ENCODE measurements around the gene NCOA7.

DNA sequence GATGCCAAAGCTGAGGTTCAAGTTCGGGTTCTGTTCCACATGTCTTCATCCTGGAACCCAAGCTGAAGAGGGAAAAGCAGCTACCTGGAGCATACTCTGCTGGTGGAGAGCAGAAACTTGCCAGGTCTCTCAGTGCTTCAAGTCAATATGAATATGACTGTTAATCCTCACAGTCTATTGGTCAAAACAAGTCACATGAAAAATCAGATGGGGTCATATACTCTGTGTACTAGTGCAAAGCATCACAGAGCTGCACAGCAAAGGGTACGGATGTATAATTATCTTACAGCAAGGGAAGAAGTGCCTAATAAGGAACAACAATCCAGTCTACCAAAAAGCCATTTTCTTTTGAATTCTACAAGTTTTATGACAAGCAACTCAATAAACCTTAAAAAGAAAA is 11.6 kb downstream of the NCOA7 start:
- no peak for TF ChIP-seq TCF7L2 (IDR thresholded peaks at IDR 0.05; ENCODE audit: low read depth, low read length)
- TF ChIP-seq, protein P1, sequence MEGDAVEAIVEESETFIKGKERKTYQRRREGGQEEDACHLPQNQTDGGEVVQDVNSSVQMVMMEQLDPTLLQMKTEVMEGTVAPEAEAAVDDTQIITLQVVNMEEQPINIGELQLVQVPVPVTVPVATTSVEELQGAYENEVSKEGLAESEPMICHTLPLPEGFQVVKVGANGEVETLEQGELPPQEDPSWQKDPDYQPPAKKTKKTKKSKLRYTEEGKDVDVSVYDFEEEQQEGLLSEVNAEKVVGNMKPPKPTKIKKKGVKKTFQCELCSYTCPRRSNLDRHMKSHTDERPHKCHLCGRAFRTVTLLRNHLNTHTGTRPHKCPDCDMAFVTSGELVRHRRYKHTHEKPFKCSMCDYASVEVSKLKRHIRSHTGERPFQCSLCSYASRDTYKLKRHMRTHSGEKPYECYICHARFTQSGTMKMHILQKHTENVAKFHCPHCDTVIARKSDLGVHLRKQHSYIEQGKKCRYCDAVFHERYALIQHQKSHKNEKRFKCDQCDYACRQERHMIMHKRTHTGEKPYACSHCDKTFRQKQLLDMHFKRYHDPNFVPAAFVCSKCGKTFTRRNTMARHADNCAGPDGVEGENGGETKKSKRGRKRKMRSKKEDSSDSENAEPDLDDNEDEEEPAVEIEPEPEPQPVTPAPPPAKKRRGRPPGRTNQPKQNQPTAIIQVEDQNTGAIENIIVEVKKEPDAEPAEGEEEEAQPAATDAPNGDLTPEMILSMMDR (IDR thresholded peaks at IDR 0.05), result no peak

Data from Panc1 (cell line).